Stimulated activated CD4-positive, alpha-beta T cell treated with anti-CD3 and anti-CD28 coated beads, TNF-alpha, amount 100 ng/mL, for 48 hours (primary cell): ENCODE results near the gene MMP7.

ENCODE experiments used
- DNase-seq, 3 donors: peaks; one replicate each; pipeline ENCODE4 v3.0.0-alpha.2; 2020; ENCODE audit warnings: low read depth in 3 of 3

The MMP7 gene

GRCh38 chr11:102530558-102530957, at the start of gene MMP7:
MMP7 (minus strand) TSS chr11:102530747; CDS start chr11:102530700, 47 bp downstream.
- DNase-seq = no peak

- no peak for DNase-seq
Measured at GRCh38 chr11:102577723-102578122, 47.2 kb upstream of the MMP7 start.

GRCh38 chr11:102577182-102577581, 46.6 kb upstream of the MMP7 start:
- no peak for DNase-seq

- DNase-seq = no peak
Measured at GRCh38 chr11:102576350-102576749, 45.8 kb upstream of the MMP7 start.

GRCh38 chr11:102575012-102575411, 44.5 kb upstream of the MMP7 start:
- no peak for DNase-seq

- DNase-seq = no peak
Measured at GRCh38 chr11:102573851-102574250, 43.3 kb upstream of the MMP7 start.

- DNase-seq = no peak
Measured at GRCh38 chr11:102572554-102573220, 42.1 kb upstream of the MMP7 start.

- no peak for DNase-seq
Measured at GRCh38 chr11:102568851-102569250, 38.3 kb upstream of the MMP7 start.

- no peak for DNase-seq
Measured at GRCh38 chr11:102566112-102566511, 35.6 kb upstream of the MMP7 start.

- DNase-seq = no peak
Measured at GRCh38 chr11:102564110-102564509, 33.6 kb upstream of the MMP7 start.

- no peak for DNase-seq
Measured at GRCh38 chr11:102561636-102562035, 31.1 kb upstream of the MMP7 start.

- DNase-seq = no peak
Measured at GRCh38 chr11:102560555-102561011, 30.0 kb upstream of the MMP7 start.

- no peak for DNase-seq
Measured at GRCh38 chr11:102559839-102560238, 29.3 kb upstream of the MMP7 start.

GRCh38 chr11:102555091-102555490, 24.5 kb upstream of the MMP7 start:
- no peak for DNase-seq

- no peak for DNase-seq
Measured at GRCh38 chr11:102553835-102554282, 23.3 kb upstream of the MMP7 start.

- no peak for DNase-seq
Measured at GRCh38 chr11:102552447-102553194, 22.1 kb upstream of the MMP7 start.

- no peak for DNase-seq
Measured at GRCh38 chr11:102552020-102552419, 21.5 kb upstream of the MMP7 start.

- no peak for DNase-seq
Measured at GRCh38 chr11:102551169-102551781, 20.7 kb upstream of the MMP7 start.

- no peak for DNase-seq
Measured at GRCh38 chr11:102546923-102547471, 16.4 kb upstream of the MMP7 start.

- DNase-seq = no peak
Measured at GRCh38 chr11:102546427-102546826, 15.9 kb upstream of the MMP7 start.

- no peak for DNase-seq
Measured at GRCh38 chr11:102545701-102546100, 15.2 kb upstream of the MMP7 start.

- DNase-seq = no peak
Measured at GRCh38 chr11:102544594-102544993, 14.0 kb upstream of the MMP7 start.
